HepG2 (cell line): ENCODE measurements around the gene ZNF546.

Source experiments
- FOXK1 ChIP-seq: sonication (generic); formaldehyde crosslinking; IDR thresholded peaks from 2 replicates; pipeline ENCODE4 v1.4.0; 2020; ENCODE audit warnings: low read depth, missing genetic modification reagents, borderline replicate concordance
- KDM1A ChIP-seq: IDR thresholded peaks from 2 replicates; pipeline ENCODE4 v1.6.1; 2016; ENCODE audit warnings: missing compliant biosample characterization
- PBX3 ChIP-seq: sonication (generic); formaldehyde crosslinking; IDR thresholded peaks from 2 replicates; pipeline ENCODE4 v1.8.1; 2023; ENCODE audit warnings: missing genetic modification reagents, inconsistent platforms, borderline replicate concordance
- POLR2AphosphoS5 ChIP-seq: IDR thresholded peaks from 2 replicates; pipeline ENCODE4 v1.6.1; 2012; ENCODE audit warnings: low read depth, low read length
- RFXANK ChIP-seq: IDR thresholded peaks from 2 replicates; pipeline ENCODE4 v1.6.1; 2016
- RORA ChIP-seq: sonication (generic); formaldehyde crosslinking; IDR thresholded peaks from 2 replicates; pipeline ENCODE4 v1.5.0; 2020; ENCODE audit warnings: mild to moderate bottlenecking, missing genetic modification reagents, moderate library complexity
- STAG1 ChIP-seq: sonication (generic); formaldehyde crosslinking; IDR thresholded peaks from 2 replicates; pipeline ENCODE4 v1.4.0; 2020; ENCODE audit warnings: missing genetic modification reagents
- YY1 ChIP-seq: IDR thresholded peaks from 2 replicates; pipeline ENCODE4 v1.6.1; 2011; ENCODE audit warnings: low read length, low read depth, moderate library complexity, mild to moderate bottlenecking; ENCODE audit not compliant: insufficient read depth, insufficient replicate concordance
- ZNF605 ChIP-seq: sonication (generic); formaldehyde crosslinking; IDR thresholded peaks from 2 replicates; pipeline ENCODE4 v1.8.0; 2022; ENCODE audit warnings: mild to moderate bottlenecking, missing genetic modification reagents
- TF ChIP-seq, protein P1 (sequence below): sonication (generic); formaldehyde crosslinking; IDR thresholded peaks from 2 replicates; pipeline ENCODE4 v1.4.0; 2020; ENCODE audit warnings: missing genetic modification reagents
- TF ChIP-seq, protein P2 (sequence below): sonication (generic); formaldehyde crosslinking; IDR thresholded peaks from 2 replicates; pipeline ENCODE4 v1.5.0; 2020; ENCODE audit warnings: mild to moderate bottlenecking, missing genetic modification reagents, moderate library complexity
- TF ChIP-seq, protein P3 (sequence below): sonication (generic); formaldehyde crosslinking; IDR thresholded peaks from 2 replicates; pipeline ENCODE4 v1.5.1; 2020; ENCODE audit warnings: missing genetic modification reagents, mild to moderate bottlenecking, borderline replicate concordance

DNA sequence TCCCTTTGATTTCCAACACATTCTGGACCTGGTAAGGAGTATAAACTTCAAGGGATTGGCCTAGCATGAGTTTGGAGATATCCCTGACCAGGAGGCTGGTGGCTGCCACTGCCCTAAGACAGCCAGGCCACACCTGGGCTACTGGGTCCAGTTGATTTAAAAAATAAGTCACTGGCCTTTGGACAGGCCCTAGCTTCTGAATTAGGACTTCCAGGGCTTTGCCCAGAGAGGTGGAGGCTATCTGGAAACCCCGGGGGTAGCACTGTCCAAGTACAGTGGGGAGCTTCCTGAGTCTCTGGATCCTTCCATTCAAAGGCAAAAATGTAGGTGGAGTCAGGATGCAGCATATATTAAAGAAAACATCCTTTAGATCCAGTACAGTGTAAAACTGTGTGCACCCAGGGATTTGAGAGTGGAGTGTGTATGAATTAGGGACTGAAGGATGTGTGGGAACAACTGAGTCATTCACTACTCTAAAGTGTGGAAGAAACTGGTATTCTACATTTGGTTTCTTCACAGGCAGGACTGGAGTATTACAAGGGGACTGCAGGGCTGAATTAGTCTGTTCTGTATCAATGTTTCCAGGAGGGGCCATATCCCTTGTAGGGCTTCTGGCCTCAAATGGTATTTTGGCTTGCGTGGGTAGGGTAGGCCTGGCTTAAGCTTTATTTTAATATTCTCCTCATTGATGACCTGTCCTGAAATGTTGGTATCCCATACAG, 47.7 kb upstream of the ZNF546 start:
- no peak for TF ChIP-seq FOXK1 (CRISPR knock-in tag)
- no peak for TF ChIP-seq YY1
- TF ChIP-seq RORA (CRISPR knock-in tag), result no peak
- TF ChIP-seq PBX3 (CRISPR knock-in tag), result no peak
- no peak for TF ChIP-seq KDM1A
- TF ChIP-seq ZNF605 (CRISPR knock-in tag), result no peak
- TF ChIP-seq RFXANK, result no peak
- TF ChIP-seq, protein P1, sequence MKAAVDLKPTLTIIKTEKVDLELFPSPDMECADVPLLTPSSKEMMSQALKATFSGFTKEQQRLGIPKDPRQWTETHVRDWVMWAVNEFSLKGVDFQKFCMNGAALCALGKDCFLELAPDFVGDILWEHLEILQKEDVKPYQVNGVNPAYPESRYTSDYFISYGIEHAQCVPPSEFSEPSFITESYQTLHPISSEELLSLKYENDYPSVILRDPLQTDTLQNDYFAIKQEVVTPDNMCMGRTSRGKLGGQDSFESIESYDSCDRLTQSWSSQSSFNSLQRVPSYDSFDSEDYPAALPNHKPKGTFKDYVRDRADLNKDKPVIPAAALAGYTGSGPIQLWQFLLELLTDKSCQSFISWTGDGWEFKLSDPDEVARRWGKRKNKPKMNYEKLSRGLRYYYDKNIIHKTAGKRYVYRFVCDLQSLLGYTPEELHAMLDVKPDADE, result no peak
- TF ChIP-seq, protein P2, sequence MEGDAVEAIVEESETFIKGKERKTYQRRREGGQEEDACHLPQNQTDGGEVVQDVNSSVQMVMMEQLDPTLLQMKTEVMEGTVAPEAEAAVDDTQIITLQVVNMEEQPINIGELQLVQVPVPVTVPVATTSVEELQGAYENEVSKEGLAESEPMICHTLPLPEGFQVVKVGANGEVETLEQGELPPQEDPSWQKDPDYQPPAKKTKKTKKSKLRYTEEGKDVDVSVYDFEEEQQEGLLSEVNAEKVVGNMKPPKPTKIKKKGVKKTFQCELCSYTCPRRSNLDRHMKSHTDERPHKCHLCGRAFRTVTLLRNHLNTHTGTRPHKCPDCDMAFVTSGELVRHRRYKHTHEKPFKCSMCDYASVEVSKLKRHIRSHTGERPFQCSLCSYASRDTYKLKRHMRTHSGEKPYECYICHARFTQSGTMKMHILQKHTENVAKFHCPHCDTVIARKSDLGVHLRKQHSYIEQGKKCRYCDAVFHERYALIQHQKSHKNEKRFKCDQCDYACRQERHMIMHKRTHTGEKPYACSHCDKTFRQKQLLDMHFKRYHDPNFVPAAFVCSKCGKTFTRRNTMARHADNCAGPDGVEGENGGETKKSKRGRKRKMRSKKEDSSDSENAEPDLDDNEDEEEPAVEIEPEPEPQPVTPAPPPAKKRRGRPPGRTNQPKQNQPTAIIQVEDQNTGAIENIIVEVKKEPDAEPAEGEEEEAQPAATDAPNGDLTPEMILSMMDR (CRISPR knock-in tag), result no peak
- no peak for TF ChIP-seq STAG1 (CRISPR knock-in tag)
- TF ChIP-seq, protein P3, sequence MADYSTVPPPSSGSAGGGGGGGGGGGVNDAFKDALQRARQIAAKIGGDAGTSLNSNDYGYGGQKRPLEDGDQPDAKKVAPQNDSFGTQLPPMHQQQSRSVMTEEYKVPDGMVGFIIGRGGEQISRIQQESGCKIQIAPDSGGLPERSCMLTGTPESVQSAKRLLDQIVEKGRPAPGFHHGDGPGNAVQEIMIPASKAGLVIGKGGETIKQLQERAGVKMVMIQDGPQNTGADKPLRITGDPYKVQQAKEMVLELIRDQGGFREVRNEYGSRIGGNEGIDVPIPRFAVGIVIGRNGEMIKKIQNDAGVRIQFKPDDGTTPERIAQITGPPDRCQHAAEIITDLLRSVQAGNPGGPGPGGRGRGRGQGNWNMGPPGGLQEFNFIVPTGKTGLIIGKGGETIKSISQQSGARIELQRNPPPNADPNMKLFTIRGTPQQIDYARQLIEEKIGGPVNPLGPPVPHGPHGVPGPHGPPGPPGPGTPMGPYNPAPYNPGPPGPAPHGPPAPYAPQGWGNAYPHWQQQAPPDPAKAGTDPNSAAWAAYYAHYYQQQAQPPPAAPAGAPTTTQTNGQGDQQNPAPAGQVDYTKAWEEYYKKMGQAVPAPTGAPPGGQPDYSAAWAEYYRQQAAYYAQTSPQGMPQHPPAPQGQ (CRISPR knock-in tag), result no peak
- TF ChIP-seq POLR2AphosphoS5, result no peak
